ENCODE measurements around the gene PGAP3.

PGAP3 gene

GRCh38 chr17:39661744-39662541, 25.9 kb downstream of the PGAP3 start:
- Histone ChIP-seq H3K27me3 (ENCODE audit: control insufficient read depth, insufficient read depth, low read length) (peaks cover 14% of the 10 kb centered on the region), H3K4me3 (ENCODE audit: low read depth, low read length) (no peak overlapping the region), H3K36me3 (ENCODE audit: control insufficient read depth, insufficient read depth, low read length) (peaks cover 26% of the 10 kb centered on the region), H3K9me3 (ENCODE audit: control insufficient read depth, insufficient read depth, low read depth, low read length) (no peaks in the 10 kb centered on the region), H3K9ac (ENCODE audit: low read length) (no peak overlapping the region), H3K27ac (ENCODE audit: low read depth, low read length) (no peak overlapping the region), H3K4me1 (ENCODE audit: control insufficient read depth, insufficient read depth, low read length) (peaks cover 41% of the 10 kb centered on the region)

- no peak overlapping the region for H3K27ac ChIP-seq (ENCODE audit: low read depth, low read length)
- peaks cover 26% of the 10 kb centered on the region for H3K36me3 ChIP-seq (ENCODE audit: control insufficient read depth, insufficient read depth, low read length)
- peaks cover 28% of the 10 kb centered on the region for H3K4me1 ChIP-seq (ENCODE audit: control insufficient read depth, insufficient read depth, low read length)
- peaks cover 1% of the 10 kb centered on the region for H3K27me3 ChIP-seq (ENCODE audit: control insufficient read depth, insufficient read depth, low read length)
- H3K9me3 ChIP-seq (ENCODE audit: control insufficient read depth, insufficient read depth, low read depth, low read length): no peaks in the 10 kb centered on the region
- H3K4me3 ChIP-seq (ENCODE audit: low read depth, low read length): no peak overlapping the region
- H3K9ac ChIP-seq (ENCODE audit: low read length): no peak overlapping the region
Observed at GRCh38 chr17:39660397-39661385, 27.2 kb downstream of the PGAP3 start.

- no peaks in the 10 kb centered on the region; the same call in 1 of the 2 replicates for H3K27me3 ChIP-seq (ENCODE audit: control insufficient read depth, insufficient read depth, low read length)
- H3K27ac ChIP-seq (ENCODE audit: low read depth, low read length): no peak overlapping the region
- no peaks in the 10 kb centered on the region for H3K9me3 ChIP-seq (ENCODE audit: control insufficient read depth, insufficient read depth, low read depth, low read length)
- H3K9ac ChIP-seq (ENCODE audit: low read length): no peak overlapping the region
- H3K4me1 ChIP-seq (ENCODE audit: control insufficient read depth, insufficient read depth, low read length): peaks cover 21% of the 10 kb centered on the region
- H3K4me3 ChIP-seq (ENCODE audit: low read depth, low read length): no peak overlapping the region
- H3K36me3 ChIP-seq (ENCODE audit: control insufficient read depth, insufficient read depth, low read length): peaks cover 26% of the 10 kb centered on the region
Observed at GRCh38 chr17:39660011-39660360, 27.9 kb downstream of the PGAP3 start.

DNA sequence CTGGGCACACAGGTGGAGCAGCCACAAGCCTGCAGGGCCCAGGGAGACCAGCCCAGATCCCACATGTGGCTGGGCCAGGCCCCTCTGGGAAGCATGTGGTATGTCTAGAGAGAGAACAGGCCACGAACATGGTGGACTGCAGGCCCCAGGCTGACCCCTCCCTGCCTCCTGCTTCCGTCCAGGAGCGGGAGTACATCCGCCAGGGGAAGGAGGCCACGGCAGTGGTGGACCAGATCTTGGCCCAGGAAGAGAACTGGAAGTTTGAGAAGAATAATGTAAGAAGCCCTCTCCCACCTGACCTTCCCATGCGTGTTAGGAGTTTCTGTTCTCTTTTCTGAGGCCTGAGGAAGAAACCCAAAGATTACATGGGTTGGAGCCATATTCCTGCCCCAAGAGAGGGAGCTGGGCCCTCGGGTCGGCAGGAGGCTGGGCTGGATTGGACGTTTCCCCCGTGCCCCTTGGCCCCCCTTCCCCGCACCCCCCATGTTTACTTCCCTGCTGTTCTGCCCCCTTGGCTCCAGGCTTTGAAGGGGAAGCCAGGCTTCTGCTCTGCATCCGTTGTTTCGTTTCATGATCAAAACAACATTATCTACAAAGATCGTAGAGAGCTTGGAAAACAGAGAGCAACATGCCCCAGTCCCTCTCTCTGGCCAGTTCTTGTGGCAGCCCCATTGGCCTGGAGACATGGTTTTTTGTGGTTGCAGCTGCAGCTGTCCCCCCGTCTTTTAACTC, 28.4 kb downstream of the PGAP3 start:
- no peak overlapping the region for H3K4me3 ChIP-seq (ENCODE audit: low read depth, low read length)
- peaks cover 26% of the 10 kb centered on the region for H3K36me3 ChIP-seq (ENCODE audit: control insufficient read depth, insufficient read depth, low read length)
- H3K4me1 ChIP-seq (ENCODE audit: control insufficient read depth, insufficient read depth, low read length): peaks cover 16% of the 10 kb centered on the region
- no peaks in the 10 kb centered on the region for H3K9me3 ChIP-seq (ENCODE audit: control insufficient read depth, insufficient read depth, low read depth, low read length)
- H3K27ac ChIP-seq (ENCODE audit: low read depth, low read length): no peak overlapping the region
- no peak overlapping the region for H3K9ac ChIP-seq (ENCODE audit: low read length)
- H3K27me3 ChIP-seq (ENCODE audit: control insufficient read depth, insufficient read depth, low read length): no peaks in the 10 kb centered on the region

GRCh38 chr17:39658760-39659159, 29.1 kb downstream of the PGAP3 start:
- Histone ChIP-seq H3K4me1 (ENCODE audit: control insufficient read depth, insufficient read depth, low read length) (peaks cover 13% of the 10 kb centered on the region), H3K9me3 (ENCODE audit: control insufficient read depth, insufficient read depth, low read depth, low read length) (no peaks in the 10 kb centered on the region), H3K27me3 (ENCODE audit: control insufficient read depth, insufficient read depth, low read length) (no peaks in the 10 kb centered on the region), H3K4me3 (ENCODE audit: low read depth, low read length) (no peak overlapping the region), H3K36me3 (ENCODE audit: control insufficient read depth, insufficient read depth, low read length) (peaks cover 26% of the 10 kb centered on the region), H3K9ac (ENCODE audit: low read length) (no peak overlapping the region), H3K27ac (ENCODE audit: low read depth, low read length) (no peak overlapping the region)

DNA sequence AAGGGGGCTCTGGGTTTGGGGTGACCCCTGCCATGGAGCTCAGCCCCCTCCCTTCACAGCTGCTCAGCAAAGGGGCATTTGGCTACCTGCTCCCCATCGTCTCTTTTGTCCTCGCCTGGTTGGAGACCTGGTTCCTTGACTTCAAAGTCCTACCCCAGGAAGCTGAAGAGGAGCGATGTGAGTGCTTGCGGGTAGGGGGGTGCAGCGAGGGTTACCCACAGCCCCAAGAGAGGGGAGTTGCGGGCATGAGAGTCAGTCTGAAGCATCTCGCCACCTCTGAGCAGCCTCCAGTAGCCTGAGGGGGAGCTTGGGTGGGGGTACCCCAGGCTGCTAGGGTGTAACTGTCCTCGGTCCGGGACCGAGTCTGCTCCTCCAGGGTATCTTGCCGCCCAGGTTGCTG, 29.5 kb downstream of the PGAP3 start:
- H3K4me1 ChIP-seq (ENCODE audit: control insufficient read depth, insufficient read depth, low read length): peaks cover 17% of the 10 kb centered on the region
- H3K9ac ChIP-seq (ENCODE audit: low read length): no peak overlapping the region
- H3K27me3 ChIP-seq (ENCODE audit: control insufficient read depth, insufficient read depth, low read length): no peaks in the 10 kb centered on the region
- no peaks in the 10 kb centered on the region for H3K9me3 ChIP-seq (ENCODE audit: control insufficient read depth, insufficient read depth, low read depth, low read length)
- H3K27ac ChIP-seq (ENCODE audit: low read depth, low read length): no peak overlapping the region
- H3K36me3 ChIP-seq (ENCODE audit: control insufficient read depth, insufficient read depth, low read length): peaks cover 26% of the 10 kb centered on the region
- no peak overlapping the region for H3K4me3 ChIP-seq (ENCODE audit: low read depth, low read length)

DNA sequence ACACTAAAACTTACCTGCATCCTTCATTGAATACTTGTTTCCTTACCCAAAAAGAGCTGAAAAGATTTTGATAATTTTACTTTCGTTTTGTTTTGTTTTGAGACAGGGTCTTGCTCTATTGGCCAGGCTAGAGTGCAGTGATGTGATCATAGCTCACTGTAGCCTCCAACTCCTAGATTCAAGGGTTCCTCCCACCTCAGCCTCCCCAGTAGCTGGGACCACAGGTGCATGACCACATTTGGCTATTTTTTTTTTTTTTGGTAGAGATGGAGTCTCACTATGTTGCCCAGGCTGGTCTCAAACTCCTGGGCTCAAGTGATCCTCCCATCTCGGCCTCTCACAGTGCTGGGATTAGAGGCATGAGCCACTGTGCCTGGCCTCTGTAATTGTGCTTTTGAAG, 32.8 kb downstream of the PGAP3 start:
- Histone ChIP-seq H3K36me3 (ENCODE audit: control insufficient read depth, insufficient read depth, low read length) (peaks cover 11% of the 10 kb centered on the region), H3K27me3 (ENCODE audit: control insufficient read depth, insufficient read depth, low read length) (no peaks in the 10 kb centered on the region), H3K4me1 (ENCODE audit: control insufficient read depth, insufficient read depth, low read length) (peaks cover 26% of the 10 kb centered on the region), H3K9ac (ENCODE audit: low read length) (no peak overlapping the region), H3K27ac (ENCODE audit: low read depth, low read length) (no peak overlapping the region), H3K9me3 (ENCODE audit: control insufficient read depth, insufficient read depth, low read depth, low read length) (no peaks in the 10 kb centered on the region), H3K4me3 (ENCODE audit: low read depth, low read length) (no peak overlapping the region)

DNA sequence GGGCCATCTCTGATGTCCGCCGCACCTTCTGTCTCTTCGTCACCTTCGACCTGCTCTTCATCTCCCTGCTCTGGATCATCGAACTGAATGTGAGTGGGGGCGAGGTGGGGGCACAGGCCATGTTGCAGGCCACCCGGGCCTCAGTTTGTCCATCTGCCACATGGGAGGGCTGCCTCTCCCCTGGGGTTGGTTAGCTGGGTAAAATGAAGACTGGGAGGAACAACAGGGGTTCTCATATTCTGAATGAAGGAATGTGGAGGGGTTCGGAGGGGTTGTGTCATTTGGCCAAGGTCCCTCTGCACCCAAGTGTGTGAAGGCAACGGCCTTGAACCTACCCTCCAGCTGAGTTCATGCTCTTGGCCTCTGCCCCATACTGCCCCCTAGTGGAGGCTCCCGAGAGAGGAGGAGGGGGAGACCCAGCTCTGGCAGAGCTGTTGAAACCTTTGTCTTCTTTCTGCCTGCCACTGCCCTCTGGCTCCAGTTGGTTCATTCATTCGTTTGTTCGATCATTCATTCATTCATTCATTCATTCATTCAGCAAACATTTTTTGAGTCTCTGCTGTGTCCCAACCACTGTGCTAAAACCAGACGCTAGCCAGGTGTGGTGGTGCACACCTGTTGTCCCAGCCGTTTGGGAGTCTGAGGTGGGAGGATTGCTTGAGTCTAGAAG, 34.1 kb downstream of the PGAP3 start:
- no peak overlapping the region for H3K27ac ChIP-seq (ENCODE audit: low read depth, low read length)
- H3K4me1 ChIP-seq (ENCODE audit: control insufficient read depth, insufficient read depth, low read length): peaks cover 28% of the 10 kb centered on the region

DNA sequence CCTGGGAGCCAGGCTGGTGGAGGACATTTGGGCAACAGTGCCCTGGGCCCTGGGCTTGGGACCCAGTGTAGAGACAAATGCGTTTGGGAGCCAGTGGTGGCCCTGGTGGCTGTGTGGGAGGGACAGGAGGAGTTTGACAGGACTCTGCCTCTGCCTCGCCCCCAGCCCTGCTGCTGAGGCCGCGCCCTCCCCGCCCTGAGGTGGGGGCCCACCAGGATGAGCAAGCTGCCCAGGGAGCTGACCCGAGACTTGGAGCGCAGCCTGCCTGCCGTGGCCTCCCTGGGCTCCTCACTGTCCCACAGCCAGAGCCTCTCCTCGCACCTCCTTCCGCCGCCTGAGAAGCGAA, 34.6 kb downstream of the PGAP3 start:
- Histone ChIP-seq H3K27me3 (ENCODE audit: control insufficient read depth, insufficient read depth, low read length) (no peaks in the 10 kb centered on the region), H3K9ac (ENCODE audit: low read length) (no peak overlapping the region), H3K4me1 (ENCODE audit: control insufficient read depth, insufficient read depth, low read length) (peaks cover 31% of the 10 kb centered on the region), H3K27ac (ENCODE audit: low read depth, low read length) (no peak overlapping the region), H3K36me3 (ENCODE audit: control insufficient read depth, insufficient read depth, low read length) (0 out of 2 replicates have a peak, but pooled peaks cover 4% of the 10 kb centered on the region), H3K4me3 (ENCODE audit: low read depth, low read length) (no peak overlapping the region), H3K9me3 (ENCODE audit: control insufficient read depth, insufficient read depth, low read depth, low read length) (no peaks in the 10 kb centered on the region)

More for the DNA sequence above, 34.1 kb downstream of the PGAP3 start:
- Histone ChIP-seq H3K27me3 (ENCODE audit: control insufficient read depth, insufficient read depth, low read length) (no peaks in the 10 kb centered on the region), H3K36me3 (ENCODE audit: control insufficient read depth, insufficient read depth, low read length) (0 out of 2 replicates have a peak, but pooled peaks cover 7% of the 10 kb centered on the region), H3K9me3 (ENCODE audit: control insufficient read depth, insufficient read depth, low read depth, low read length) (no peaks in the 10 kb centered on the region), H3K4me3 (ENCODE audit: low read depth, low read length) (no peak overlapping the region), H3K9ac (ENCODE audit: low read length) (no peak overlapping the region)

DNA sequence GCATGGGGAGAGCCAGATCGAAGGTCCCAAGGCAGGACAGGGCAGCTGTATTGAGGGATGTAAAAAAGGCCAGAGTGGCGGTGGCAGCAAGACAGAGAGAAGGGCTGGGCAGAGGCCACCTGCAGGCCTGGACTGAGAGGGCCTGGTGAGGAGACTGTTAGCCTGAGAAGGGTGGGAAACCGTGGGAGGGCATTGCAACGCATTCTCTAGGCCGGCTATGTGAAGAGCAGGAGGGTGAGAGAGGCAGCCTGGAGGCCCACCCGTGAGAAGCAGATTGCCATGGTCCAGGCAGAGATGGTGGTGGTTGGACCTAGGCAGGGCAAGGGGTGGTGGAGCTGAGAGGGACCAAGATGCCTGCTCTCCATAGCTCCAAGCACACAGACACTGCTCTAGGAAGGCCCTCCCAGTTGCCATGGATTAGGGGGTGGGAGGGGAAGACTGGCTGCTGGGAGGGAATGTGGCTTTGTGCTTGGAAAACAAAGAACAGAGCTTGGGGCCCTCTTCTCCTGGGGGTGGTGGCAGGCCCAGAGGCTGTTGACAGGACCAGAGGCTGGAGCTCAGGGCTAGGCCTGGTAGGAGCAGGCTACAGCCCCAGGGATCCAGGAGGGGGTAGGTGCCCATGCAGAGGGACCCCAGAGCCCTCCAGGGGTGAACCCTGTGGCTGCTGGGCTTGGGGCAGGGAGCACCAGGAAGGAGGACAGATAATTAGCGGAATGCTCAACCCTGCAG, 35.1 kb downstream of the PGAP3 start:
- Histone ChIP-seq H3K9me3 (ENCODE audit: control insufficient read depth, insufficient read depth, low read depth, low read length) (no peaks in the 10 kb centered on the region), H3K4me3 (ENCODE audit: low read depth, low read length) (no peak overlapping the region), H3K27me3 (ENCODE audit: control insufficient read depth, insufficient read depth, low read length) (no peaks in the 10 kb centered on the region), H3K4me1 (ENCODE audit: control insufficient read depth, insufficient read depth, low read length) (peaks cover 31% of the 10 kb centered on the region), H3K36me3 (ENCODE audit: control insufficient read depth, insufficient read depth, low read length) (0 out of 2 replicates have a peak, but pooled peaks cover 4% of the 10 kb centered on the region), H3K9ac (ENCODE audit: low read length) (no peak overlapping the region), H3K27ac (ENCODE audit: low read depth, low read length) (no peak overlapping the region)

Measured in HUES6 (cell line).